Fibroblast of lung (primary cell): ENCODE data around the gene PYROXD2.

Source experiments
- EZH2 ChIP-seq: IDR thresholded peaks from 2 replicates; pipeline ENCODE4 v1.5.1; 2012; ENCODE audit warnings: low read length, control low read depth, mild to moderate bottlenecking; ENCODE audit errors: missing control alignments
- TF ChIP-seq, protein P1 (sequence below), 2 donors: IDR thresholded peaks in 1 of 2; conservative IDR thresholded peaks in 1 of 2; 1 replicate in 1 of 2; 2 replicates in 1 of 2; pipeline ENCODE4 v1.5.1; 2011 to 2012; ENCODE audit warnings: low read length in 2 of 2, control low read depth in 1 of 2, inconsistent platforms in 1 of 2, low read depth in 1 of 2, mild to moderate bottlenecking in 1 of 2

DNA sequence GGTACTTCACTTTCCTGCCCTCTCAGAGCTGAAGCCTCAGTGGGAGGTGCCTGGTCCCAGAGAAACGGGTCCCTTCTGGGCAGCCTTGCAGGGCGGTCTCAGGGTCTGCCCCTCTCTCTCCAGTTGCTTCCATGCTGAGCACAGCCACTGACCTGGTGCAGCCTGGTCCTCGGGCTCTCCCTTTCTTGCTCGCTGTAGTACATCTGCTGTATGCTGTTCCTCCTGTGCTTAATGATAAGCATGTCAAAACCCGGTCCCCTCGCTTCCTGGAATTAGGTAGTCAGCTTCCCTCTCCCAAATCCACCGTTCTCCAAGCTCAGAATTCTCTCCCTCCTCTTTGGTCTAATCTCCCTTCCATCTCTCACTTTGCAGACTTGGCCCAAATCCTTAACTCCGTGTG, 42.7 kb upstream of the PYROXD2 start:
- TF ChIP-seq, protein P1, sequence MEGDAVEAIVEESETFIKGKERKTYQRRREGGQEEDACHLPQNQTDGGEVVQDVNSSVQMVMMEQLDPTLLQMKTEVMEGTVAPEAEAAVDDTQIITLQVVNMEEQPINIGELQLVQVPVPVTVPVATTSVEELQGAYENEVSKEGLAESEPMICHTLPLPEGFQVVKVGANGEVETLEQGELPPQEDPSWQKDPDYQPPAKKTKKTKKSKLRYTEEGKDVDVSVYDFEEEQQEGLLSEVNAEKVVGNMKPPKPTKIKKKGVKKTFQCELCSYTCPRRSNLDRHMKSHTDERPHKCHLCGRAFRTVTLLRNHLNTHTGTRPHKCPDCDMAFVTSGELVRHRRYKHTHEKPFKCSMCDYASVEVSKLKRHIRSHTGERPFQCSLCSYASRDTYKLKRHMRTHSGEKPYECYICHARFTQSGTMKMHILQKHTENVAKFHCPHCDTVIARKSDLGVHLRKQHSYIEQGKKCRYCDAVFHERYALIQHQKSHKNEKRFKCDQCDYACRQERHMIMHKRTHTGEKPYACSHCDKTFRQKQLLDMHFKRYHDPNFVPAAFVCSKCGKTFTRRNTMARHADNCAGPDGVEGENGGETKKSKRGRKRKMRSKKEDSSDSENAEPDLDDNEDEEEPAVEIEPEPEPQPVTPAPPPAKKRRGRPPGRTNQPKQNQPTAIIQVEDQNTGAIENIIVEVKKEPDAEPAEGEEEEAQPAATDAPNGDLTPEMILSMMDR (conservative IDR thresholded peaks at IDR 0.05 in 1 of 2, IDR thresholded peaks at IDR 0.05 in 1 of 2; ENCODE audit: low read depth in 1 of 2, low read length in 2 of 2) = no peak
- no peak for TF ChIP-seq EZH2
